T-cell (primary cell): ENCODE measurements around the gene KCNJ12. TPM values are rescaled to one million over a fixed set of nuclear protein-coding genes. Genes with fewer than 3 reads are reported as not detected.
A peak's percentile ranks its signal among the peaks of the same experiment; 100 is the strongest.

Experiments
- ATAC-seq, 4 experiments: fragments of 200-7000 bp in 3 of 4; fragments of 150-1000 bp in 1 of 4; cut with Tn5 transposase; replicated peaks in 1 of 4; 1 replicate in 3 of 4; 2 replicates in 1 of 4; pipeline ENCODE4 v1.10.0; 2021; ENCODE audit warnings: moderate library complexity in 3 of 4, mild to moderate bottlenecking in 2 of 4, moderate number of reproducible peaks in 1 of 4
- CTCF ChIA-PET, 2 donors: fragments of 300-600 bp; sonication (Branson Sonifier 250); formaldehyde crosslinking; loops; one replicate each; lab custom pipeline; 2022; ENCODE audit warnings: antibody characterized with exemption in 2 of 2; lab: Charles Lee
- POLR2A ChIA-PET, 2 donors: fragments of 300-600 bp; sonication (Branson Sonifier 250); formaldehyde crosslinking; loops; one replicate each; lab custom pipeline; 2022; ENCODE audit warnings: antibody characterized with exemption in 2 of 2; lab: Charles Lee
- DNase-seq, 35 experiments: peaks; one replicate each; pipeline versions ENCODE4 v3.0.0 to v3.0.0-alpha.2; 2013 to 2023
- H3K27ac ChIP-seq: one replicate; pipeline ENCODE4 v1.5.1; 2013; ENCODE audit warnings: low read length
- H3K27me3 ChIP-seq, 2 experiments: replicated peaks in 1 of 2; 1 replicate in 1 of 2; 2 replicates in 1 of 2; pipeline versions ENCODE4 v1.6.1 to v1.7.0; 2013; ENCODE audit warnings: low read length in 1 of 2, mixed read lengths in 1 of 2; ENCODE audit not compliant: control insufficient read depth in 2 of 2, insufficient read depth in 2 of 2; ENCODE audit errors: extremely low read depth in 1 of 2
- H3K36me3 ChIP-seq, 2 donors: 1 replicate in 1 of 2; 2 replicates in 1 of 2; pipeline versions ENCODE4 v1.6.1 to v1.7.0; 2013; ENCODE audit warnings: low read length in 1 of 2; ENCODE audit not compliant: control insufficient read depth in 2 of 2, insufficient read depth in 1 of 2; ENCODE audit errors: extremely low read depth in 1 of 2
- H3K4me1 ChIP-seq, 2 experiments: 1 replicate in 1 of 2; 2 replicates in 1 of 2; pipeline versions ENCODE4 v1.6.1 to v1.7.0; 2013; ENCODE audit warnings: low read length in 2 of 2, mixed read lengths in 1 of 2; ENCODE audit not compliant: insufficient read depth in 2 of 2, control insufficient read depth in 1 of 2; ENCODE audit errors: extremely low read depth in 1 of 2
- H3K4me3 ChIP-seq, 2 donors: 1 replicate in 1 of 2; 2 replicates in 1 of 2; pipeline versions ENCODE4 v1.5.1 to v1.7.0; 2013; ENCODE audit warnings: mild to moderate bottlenecking in 2 of 2, low read length in 1 of 2, moderate library complexity in 1 of 2; ENCODE audit not compliant: control insufficient read depth in 1 of 2; ENCODE audit errors: extremely low read depth in 1 of 2
- H3K9me3 ChIP-seq: 2 replicates; pipeline ENCODE4 v1.7.0; 2013
- H3K27ac Mint-ChIP-seq, 2 donors: one replicate each; pipeline ENCODE4 v1.8.0; 2020 to 2021; ENCODE audit warnings: mild to moderate bottlenecking in 2 of 2, mixed read lengths in 2 of 2
- H3K27me3 Mint-ChIP-seq, 2 donors: one replicate each; pipeline ENCODE4 v1.8.0; 2021 to 2022; ENCODE audit warnings: mixed read lengths in 2 of 2
- H3K36me3 Mint-ChIP-seq: one replicate; pipeline ENCODE4 v1.8.0; 2021; ENCODE audit warnings: mixed read lengths
- H3K4me1 Mint-ChIP-seq, 3 donors: one replicate each; pipeline ENCODE4 v1.8.0; 2020 to 2022; ENCODE audit warnings: mixed read lengths in 3 of 3, mild to moderate bottlenecking in 1 of 3
- H3K4me3 Mint-ChIP-seq, 3 donors: one replicate each; pipeline ENCODE4 v1.8.0; 2020 to 2022; ENCODE audit warnings: mild to moderate bottlenecking in 3 of 3, mixed read lengths in 3 of 3, moderate library complexity in 3 of 3
- H3K9me3 Mint-ChIP-seq, 3 donors: one replicate each; pipeline ENCODE4 v1.8.0; 2020 to 2022; ENCODE audit warnings: mixed read lengths in 3 of 3
- whole genome bisulfite sequencing: methylation state at CpG from one replicate; pipeline ENCODE4 v1.1.5; 2013; ENCODE audit warnings: missing lambda C conversion rate; ENCODE audit not compliant: insufficient coverage; 5-methylcytosine and 5-hydroxymethylcytosine counted together
- total RNA-seq, 35 experiments: library from RNA in 6 of 35; stranded (reverse) in 6 of 35; fragments of 120-200 nt in 1 of 35; gene quantifications; one replicate each; pipeline versions ENCODE4 v1.2.1 to v1.2.4 and lab custom pipeline; 2013 to 2026

KCNJ12 gene
- total RNA-seq, 5 donors from 2014 or later (not counting 1 experiment from before 2014, with no cell fraction given), result 0.03 to 0.23 (median 0.10) TPM

DNA sequence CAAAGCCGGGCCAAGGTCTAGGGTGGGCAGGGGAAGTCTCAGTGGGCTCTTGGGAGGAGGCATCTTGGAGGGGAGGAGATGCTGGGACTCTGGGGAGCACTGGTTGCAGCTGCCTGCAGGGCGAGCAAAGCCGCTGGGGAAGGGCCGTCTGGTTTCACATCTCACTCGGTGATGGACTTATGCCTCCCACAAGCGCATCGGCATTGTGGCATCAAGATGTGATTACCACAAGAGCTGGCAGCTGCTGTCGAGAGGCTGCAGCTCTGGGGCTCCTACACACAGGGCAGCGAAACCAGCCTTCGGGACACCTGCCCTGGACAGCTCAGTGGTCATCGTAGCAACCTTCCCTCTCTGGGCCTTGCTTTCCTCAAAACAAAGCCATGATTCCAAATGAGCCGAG is 3.1 kb upstream of the KCNJ12 start:
- H3K36me3 ChIP-seq, result no peaks in the 10 kb centered on the region
- no peak overlapping the region for H3K27ac Mint-ChIP-seq
- H3K4me3 Mint-ChIP-seq, result no peak overlapping the region
- ATAC-seq (no peak), DNase-seq (peak in 1 of 35 experiments; percentile 11)
- CTCF ChIA-PET, result no interaction called here
- H3K27me3 ChIP-seq, result peaks cover 0 to 73% of the 10 kb centered on the region in 2 experiments
- H3K9me3 ChIP-seq, result no peaks in the 10 kb centered on the region
- POLR2A ChIA-PET, result interaction anchor here in 1 of 2 donors (0.6 kb wide), 1 partner anchor 134 kb away, joined by 3 read pairs; no protein-coding TSS in a partner anchor
- no peak overlapping the region for H3K4me3 ChIP-seq
- no peaks in the 10 kb centered on the region for H3K9me3 Mint-ChIP-seq
- no peaks in the 10 kb centered on the region for H3K36me3 Mint-ChIP-seq
- H3K27ac ChIP-seq, result no peak overlapping the region
- peaks cover 12 to 38% of the 10 kb centered on the region in 2 donors for H3K27me3 Mint-ChIP-seq
- 74% methylated on average over 12 of the region's 12 CpGs for WGBS
- peaks cover 4 to 12% of the 10 kb centered on the region in 2 experiments for H3K4me1 ChIP-seq
- peaks cover 4 to 21% (median 11%) of the 10 kb centered on the region in 3 donors for H3K4me1 Mint-ChIP-seq

DNA sequence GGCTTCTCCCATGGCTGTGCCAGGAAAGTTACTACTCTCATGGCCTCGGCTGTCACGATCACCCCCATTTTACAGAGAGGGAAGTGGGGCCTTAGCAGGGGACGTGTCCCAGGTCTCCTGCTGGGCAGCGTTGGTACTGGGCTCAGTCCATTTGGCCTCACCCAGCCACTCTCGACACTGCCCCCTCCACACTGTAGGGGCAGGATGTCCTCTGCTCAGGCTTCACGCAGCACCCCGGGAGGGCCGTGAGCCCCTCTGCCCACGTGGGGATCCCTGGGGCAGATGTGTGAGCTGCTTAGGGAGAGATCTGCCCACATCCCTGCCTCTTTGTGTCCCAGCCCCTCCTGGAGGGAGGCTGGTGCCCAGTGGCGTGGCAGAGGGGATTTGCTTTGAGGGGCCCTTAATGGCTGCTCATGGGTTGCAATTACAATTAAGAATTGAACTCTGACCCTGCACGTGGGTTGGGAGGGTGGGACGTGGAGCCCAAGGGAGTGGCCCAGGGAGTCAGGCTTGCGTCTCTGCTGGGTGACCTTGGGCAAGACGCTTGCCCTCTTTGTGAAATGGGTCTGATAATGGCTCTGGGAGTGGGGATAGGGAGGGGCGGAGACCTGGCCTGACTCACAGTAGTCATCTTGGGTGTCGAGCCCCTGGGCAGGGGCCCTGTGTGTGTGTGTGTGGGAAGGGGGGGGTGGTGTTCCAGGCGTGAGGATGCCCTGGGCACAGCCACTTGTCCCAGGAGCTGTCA is 2.3 kb upstream of the KCNJ12 start:
- H3K27me3 Mint-ChIP-seq, result peaks cover 12 to 36% of the 10 kb centered on the region in 2 donors
- Histone ChIP-seq H3K27me3 (peaks cover 0 to 78% of the 10 kb centered on the region in 2 experiments), H3K4me3 (no peak overlapping the region), H3K4me1 (peaks cover 4 to 17% of the 10 kb centered on the region in 2 experiments), H3K27ac (no peak overlapping the region), H3K9me3 (no peaks in the 10 kb centered on the region), H3K36me3 (no peaks in the 10 kb centered on the region)
- WGBS, result 67% methylated on average over 8 of the region's 17 CpGs
- H3K36me3 Mint-ChIP-seq, result no peaks in the 10 kb centered on the region
- ATAC-seq (no peak), DNase-seq (no peak)
- no peak overlapping the region for H3K4me3 Mint-ChIP-seq
- CTCF ChIA-PET, result no interaction called here
- no peak overlapping the region for H3K27ac Mint-ChIP-seq
- peaks cover 4 to 18% (median 11%) of the 10 kb centered on the region in 3 donors for H3K4me1 Mint-ChIP-seq
- POLR2A ChIA-PET, result no interaction called here
- no peaks in the 10 kb centered on the region for H3K9me3 Mint-ChIP-seq

DNA sequence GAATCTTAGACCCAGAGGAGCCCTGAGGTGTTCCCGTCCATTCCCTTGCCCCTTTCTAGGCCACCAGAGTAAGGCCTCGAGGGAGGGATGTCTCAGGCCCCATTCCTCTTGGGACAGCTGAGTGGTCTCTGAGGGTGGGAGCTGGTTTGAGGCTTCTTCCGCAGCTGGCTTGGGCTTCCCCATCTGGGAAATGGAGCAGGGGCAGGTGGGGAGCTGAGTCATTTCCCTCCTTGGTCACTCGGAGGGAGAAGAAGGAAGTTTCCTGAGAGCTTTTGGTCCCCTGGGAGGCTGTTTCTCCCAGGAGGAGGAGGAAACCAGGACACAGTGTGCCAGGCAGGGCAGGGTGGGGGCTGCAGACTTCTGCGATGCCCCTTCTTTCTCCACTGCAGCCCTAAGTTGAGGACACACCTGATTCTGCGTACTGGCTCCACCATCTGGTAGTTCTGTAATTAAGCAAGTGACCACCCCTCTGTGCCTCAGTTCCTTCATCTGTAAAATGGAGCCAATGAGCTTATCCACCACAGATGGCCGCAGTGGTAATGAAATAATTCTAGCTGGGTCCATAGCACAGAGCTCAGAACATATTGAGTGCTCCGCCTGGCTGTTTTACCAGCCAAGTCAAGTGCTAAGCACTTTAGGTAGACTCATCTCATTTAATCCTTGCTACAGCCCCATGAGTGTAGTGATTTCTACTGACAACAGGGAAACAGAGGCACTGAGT is 1.6 kb upstream of the KCNJ12 start:
- Mint-ChIP-seq H3K9me3 (no peaks in the 10 kb centered on the region), H3K27ac (no peak overlapping the region), H3K27me3 (peaks cover 12 to 38% of the 10 kb centered on the region in 2 donors), H3K4me1 (peaks cover 4 to 18% (median 11%) of the 10 kb centered on the region in 3 donors), H3K36me3 (no peaks in the 10 kb centered on the region), H3K4me3 (no peak overlapping the region)
- ChIA-PET POLR2A (no interaction called here), CTCF (no interaction called here)
- Histone ChIP-seq H3K36me3 (no peaks in the 10 kb centered on the region), H3K4me1 (peaks cover 4 to 17% of the 10 kb centered on the region in 2 experiments), H3K27ac (no peak overlapping the region), H3K9me3 (no peaks in the 10 kb centered on the region), H3K27me3 (peaks cover 0 to 78% of the 10 kb centered on the region in 2 experiments), H3K4me3 (no peak overlapping the region)
- 65% methylated on average over 4 of the region's 8 CpGs for WGBS
- ATAC-seq, result no peak
- DNase-seq, result no peak

- ChIA-PET CTCF (no interaction called here), POLR2A (no interaction called here)
- H3K27ac Mint-ChIP-seq, result no peak overlapping the region
- Histone ChIP-seq H3K4me3 (no peak overlapping the region), H3K9me3 (no peaks in the 10 kb centered on the region), H3K4me1 (peaks cover 4 to 17% of the 10 kb centered on the region in 2 experiments), H3K36me3 (no peaks in the 10 kb centered on the region), H3K27ac (no peak overlapping the region), H3K27me3 (peaks cover 0 to 78% of the 10 kb centered on the region in 2 experiments)
- H3K36me3 Mint-ChIP-seq, result no peaks in the 10 kb centered on the region
- peaks cover 4 to 18% (median 11%) of the 10 kb centered on the region in 3 donors for H3K4me1 Mint-ChIP-seq
- DNase-seq (no peak), ATAC-seq (no peak)
- WGBS, result 80% methylated on average over 7 of the region's 7 CpGs
- H3K4me3 Mint-ChIP-seq, result peak overlapping the region in 1 of 3 donors; percentile 69
- H3K9me3 Mint-ChIP-seq, result no peaks in the 10 kb centered on the region
- peaks cover 12 to 38% of the 10 kb centered on the region in 2 donors for H3K27me3 Mint-ChIP-seq
Observed at GRCh38 chr17:21375162-21375560, 996 bp upstream of the KCNJ12 start.

- POLR2A ChIA-PET, result no interaction called here
Observed at GRCh38 chr17:21375757-21376080, 438 bp upstream of the KCNJ12 start.

More at GRCh38 chr17:21375757-21376080, 438 bp upstream of the KCNJ12 start:
- CTCF ChIA-PET, result no interaction called here
- peaks cover 4 to 17% of the 10 kb centered on the region in 2 experiments for H3K4me1 ChIP-seq
- peaks cover 12 to 38% of the 10 kb centered on the region in 2 donors for H3K27me3 Mint-ChIP-seq
- peaks cover 0 to 79% of the 10 kb centered on the region in 2 experiments for H3K27me3 ChIP-seq
- H3K9me3 ChIP-seq, result no peaks in the 10 kb centered on the region
- H3K4me1 Mint-ChIP-seq, result peaks cover 4 to 18% (median 11%) of the 10 kb centered on the region in 3 donors
- DNase-seq (no peak), ATAC-seq (no peak)
- no peaks in the 10 kb centered on the region for H3K36me3 ChIP-seq
- H3K9me3 Mint-ChIP-seq, result no peaks in the 10 kb centered on the region
- WGBS, result 65% methylated on average over 11 of the region's 11 CpGs
- H3K4me3 ChIP-seq, result no peak overlapping the region
- H3K4me3 Mint-ChIP-seq, result peak overlapping the region in 2 of 3 donors; percentile 39 to 69
- no peak overlapping the region for H3K27ac Mint-ChIP-seq
- H3K27ac ChIP-seq, result no peak overlapping the region
- no peaks in the 10 kb centered on the region for H3K36me3 Mint-ChIP-seq
